K562 (cell line): ENCODE measurements around the gene WDR90. TPM values are rescaled to one million over a fixed set of nuclear protein-coding genes. Genes with fewer than 3 reads are reported as not detected.

Source experiments
- ATAC-seq: fragments of 200-7000 bp; cut with Tn5 transposase; 3 replicates; pipeline ENCODE4 v1.9.1; 2020; ENCODE audit warnings: moderate library complexity
- BruUV-seq: library from RNA; stranded (reverse); fragments of 400-500 nt; replicated peaks from 2 replicates; lab custom pipeline; 2021; lab: Mats Ljungman, UMichigan
- CTCF ChIA-PET: fragments of 300-600 bp; formaldehyde crosslinking; extraction: SDS; loops from one replicate; lab custom pipeline; 2021; ENCODE audit warnings: low intra/inter-chr PET ratio; lab: Yijun Ruan, JAX
- POLR2A ChIA-PET: fragments of 300-600, 350-650 bp; sonication (Branson Sonifier 250); formaldehyde crosslinking; extraction: SDS; loops from one replicate; lab custom pipeline; 2021; ENCODE audit warnings: antibody characterized with exemption, inconsistent platforms; lab: Yijun Ruan, JAX
- DNase-seq, 4 experiments: peaks; one replicate each; pipeline versions ENCODE4 v3.0.0 to v3.0.0-alpha.2; 2011 to 2018; ENCODE audit warnings: low spot score in 3 of 4, mixed read lengths in 3 of 4; ENCODE audit errors: extremely low read depth in 1 of 4
- FAIRE-seq: peaks from 2 replicates; lab custom pipeline; 2011; peaks lifted over from hg19 to GRCh38; lab: Jason Lieb, UNC
- H2AFZ ChIP-seq: 2 replicates; pipeline ENCODE4 v1.6.0; 2011; ENCODE audit warnings: low read depth, low read length, control low read depth, inconsistent platforms
- H3K27ac ChIP-seq: fragments of 200-600 bp; 3 replicates; pipeline ENCODE4 v1.8.0; 2011; ENCODE audit warnings: low read depth, mild to moderate bottlenecking, control low read depth, inconsistent platforms, low read length, moderate library complexity, mixed read lengths; ENCODE audit errors: extremely low read depth
- H3K27me3 ChIP-seq, 2 experiments: fragments of 300-600 bp in 1 of 2; 2 replicates in 1 of 2; 3 replicates in 1 of 2; pipeline versions ENCODE4 v1.6.0 to v1.8.0; 2011; ENCODE audit warnings: inconsistent platforms in 2 of 2, low read length in 2 of 2, mild to moderate bottlenecking in 1 of 2, mixed read lengths in 1 of 2, moderate library complexity in 1 of 2; ENCODE audit not compliant: control insufficient read depth in 2 of 2, insufficient read depth in 2 of 2
- H3K36me3 ChIP-seq: fragments of 300-600 bp; 3 replicates; pipeline ENCODE4 v1.8.0; 2011; ENCODE audit warnings: mild to moderate bottlenecking, low read length, inconsistent platforms; ENCODE audit not compliant: control insufficient read depth, insufficient read depth
- H3K4me1 ChIP-seq, 2 experiments: fragments of 200-600 bp in 1 of 2; replicated peaks in 1 of 2; 2 replicates in 1 of 2; 3 replicates in 1 of 2; pipeline versions ENCODE4 v1.5.1 to v1.8.0; 2011; ENCODE audit warnings: inconsistent platforms in 2 of 2, low read length in 2 of 2, mild to moderate bottlenecking in 1 of 2, mixed read lengths in 1 of 2, moderate library complexity in 1 of 2; ENCODE audit not compliant: control insufficient read depth in 2 of 2, insufficient read depth in 2 of 2
- H3K4me2 ChIP-seq: 2 replicates; pipeline ENCODE4 v1.6.1; 2011; ENCODE audit warnings: low read length, control low read depth, inconsistent platforms, mixed read lengths; ENCODE audit not compliant: insufficient read depth
- H3K4me3 ChIP-seq: fragments of 200-600 bp; sonication (generic), shearing (Covaris generic); 2 replicates; pipeline ENCODE4 v1.5.1; 2016; ENCODE audit warnings: control low read depth, inconsistent platforms
- H3K79me2 ChIP-seq: fragments of 200-600 bp; 3 replicates; pipeline ENCODE4 v1.8.0; 2011; ENCODE audit warnings: low read length, inconsistent platforms; ENCODE audit not compliant: control insufficient read depth, insufficient read depth
- H3K9ac ChIP-seq, 2 experiments: 2 replicates each; pipeline versions ENCODE4 v1.6.0 to v1.6.1; 2011; ENCODE audit warnings: low read depth in 2 of 2, low read length in 2 of 2, control low read depth in 1 of 2, inconsistent platforms in 1 of 2, mild to moderate bottlenecking in 1 of 2, mixed read lengths in 1 of 2; ENCODE audit not compliant: insufficient read depth in 1 of 2
- H3K9me1 ChIP-seq: one replicate; pipeline ENCODE4 v1.6.0; 2011; ENCODE audit warnings: inconsistent platforms, mild to moderate bottlenecking, low read length, moderate library complexity; ENCODE audit not compliant: control insufficient read depth, insufficient read depth
- H3K9me3 ChIP-seq: replicated peaks from 2 replicates; pipeline ENCODE4 v1.5.1; 2011; ENCODE audit warnings: low read depth, low read length, inconsistent platforms; ENCODE audit not compliant: control insufficient read depth, insufficient read depth
- H4K20me1 ChIP-seq: replicated peaks from 2 replicates; pipeline ENCODE4 v1.6.1; 2011; ENCODE audit warnings: low read length, inconsistent platforms, mixed read lengths; ENCODE audit not compliant: control insufficient read depth, insufficient read depth
- JUN ChIP-seq, 2 experiments: sonication (generic) in 1 of 2; formaldehyde crosslinking in 1 of 2; IDR thresholded peaks; 2 replicates each; pipeline versions ENCODE4 v1.6.1 to v1.8.0; 2012 to 2022; ENCODE audit warnings: borderline replicate concordance in 2 of 2, mild to moderate bottlenecking in 2 of 2, improper control_type of control experiment in 1 of 2, low read depth in 1 of 2, low read length in 1 of 2, missing genetic modification reagents in 1 of 2
- NRF1 ChIP-seq, 2 experiments: fragments of 450-650 bp; IDR thresholded peaks in 1 of 2; conservative IDR thresholded peaks in 1 of 2; 2 replicates each; pipeline ENCODE4 v1.6.1; 2014; ENCODE audit warnings: mild to moderate bottlenecking in 2 of 2
- ZNF24 ChIP-seq: fragments of 450-650 bp; IDR thresholded peaks from 2 replicates; pipeline ENCODE4 v1.6.1; 2016
- WGBS: fragments of 100-300 bp; shearing (Covaris generic); methylation state at CpG from one replicate; pipeline ENCODE4 v1.1.6; 2016; ENCODE audit warnings: low coverage, mixed read lengths; ENCODE audit not compliant: insufficient coverage; ENCODE audit errors: missing lambda C conversion rate; 5-methylcytosine and 5-hydroxymethylcytosine counted together
- in situ Hi-C: fragments of 300-500 bp; cut with MboI; formaldehyde crosslinking; loops from 4 replicates; pipeline ENCODE4 v1.15.0; 2018; ENCODE audit warnings: inconsistent platforms, mixed read lengths
- intact Hi-C: fragments of 100-400 bp; cut with micrococcal nuclease; formaldehyde crosslinking; loops from 2 replicates; pipeline ENCODE4 v1.14.2; 2022
- polyA plus RNA-seq, 8 experiments: library from polyadenylated mRNA; depleted of rRNA in 4 of 8; stranded (reverse) in 5 of 8; unstranded in 3 of 8; fragments of >200 nt; fragmentation: Nextera tagmentation in 2 of 8; fragmentation: Illumina TruSeq in 1 of 8; extraction: Ambion mirVana in 2 of 8; extraction: Trizol in 1 of 8; gene quantifications; 2 replicates each; pipeline versions ENCODE4 v1.2.1 to v1.2.3, GENCODE V29; 2011 to 2014; ENCODE audit warnings: inconsistent platforms in 1 of 8, missing spikeins in 1 of 8
- total RNA-seq, 7 experiments: library from RNA; depleted of rRNA in 6 of 7; stranded (reverse); fragments of >200 nt in 6 of 7; fragmentation: Illumina TruSeq in 2 of 7; extraction: Trizol in 2 of 7; gene quantifications; 2 replicates each; pipeline versions ENCODE4 v1.2.1 to v1.2.3, GENCODE V29; 2011 to 2021; ENCODE audit warnings: low replicate concordance in 1 of 7
- TF ChIP-seq, protein P1 (sequence below): sonication (generic); formaldehyde crosslinking; IDR thresholded peaks from 2 replicates; pipeline ENCODE4 v1.9.0; 2022; ENCODE audit warnings: mild to moderate bottlenecking, missing genetic modification reagents

The WDR90 gene
- total and polyA plus RNA-seq, 9 of the 15 experiments (the other 6 are each of a cell fraction or from before 2014, with no cell fraction given): 0.44 to 12.6 (median 3.3) TPM

GRCh38 chr16:702341-702740, 53.2 kb downstream of the WDR90 start:
- 18% methylated on average over 19 of the region's 19 CpGs for WGBS
- Histone ChIP-seq H4K20me1 (peaks cover 28% of the 10 kb centered on the region), H3K9ac (no peak overlapping the region), H3K79me2 (no peaks in the 10 kb centered on the region), H3K27ac (no peak overlapping the region), H3K9me1 (peaks cover 6% of the 10 kb centered on the region), H3K4me3 (no peak overlapping the region), H3K9me3 (no peaks in the 10 kb centered on the region), H3K36me3 (no peaks in the 10 kb centered on the region), H3K4me1 (peaks cover 0 to 66% of the 10 kb centered on the region in 2 experiments; a peak in 3 of 5 replicates), H3K27me3 (peaks cover 15 to 67% of the 10 kb centered on the region in 2 experiments; a peak in 4 of 5 replicates), H3K4me2 (no peak overlapping the region), H2AFZ (no peak overlapping the region)
- ATAC-seq (no peak), DNase-seq (no peak), FAIRE-seq (peak; percentile 32)
- CTCF ChIA-PET: no interaction called here
- POLR2A ChIA-PET: interaction anchor here (0.8 kb wide), 1 partner anchor 13 kb away, joined by 3 read pairs; no protein-coding TSS in a partner anchor
- in situ Hi-C loops: no loop called here
- intact Hi-C loops: no loop called here
- BruUV-seq: no TSS peak
- TF ChIP-seq ZNF24 (peak; percentile 91), JUN (IDR thresholded peaks at IDR 0.05; ENCODE audit: borderline replicate concordance, low read depth, low read length) (no peak), JUN (CRISPR knock-in tag; IDR thresholded peaks at IDR 0.05; ENCODE audit: borderline replicate concordance) (no peak)

GRCh38 chr16:703406-703805, 54.2 kb downstream of the WDR90 start:
- CTCF ChIA-PET: no interaction called here
- in situ Hi-C loops: no loop called here

More at GRCh38 chr16:703406-703805, 54.2 kb downstream of the WDR90 start:
- H3K9ac ChIP-seq: peak overlapping the region in 1 of 2 experiments; percentile 22; a peak in 1 of 4 replicates
- H3K4me2 ChIP-seq: no peak overlapping the region
- DNase-seq (no peak), FAIRE-seq (no peak), ATAC-seq (no peak)
- intact Hi-C loops: no loop called here
- 44% methylated on average over 12 of the region's 12 CpGs for WGBS
- H3K4me3 ChIP-seq: no peak overlapping the region
- no peak overlapping the region for H3K27ac ChIP-seq
- peaks cover 32% of the 10 kb centered on the region for H4K20me1 ChIP-seq
- no peak overlapping the region for H2AFZ ChIP-seq
- peaks cover 13 to 67% of the 10 kb centered on the region in 2 experiments; a peak in 4 of 5 replicates for H3K27me3 ChIP-seq
- H3K79me2 ChIP-seq: no peaks in the 10 kb centered on the region
- TF ChIP-seq NRF1 (conservative IDR thresholded peaks at IDR 0.05 in 1 of 2, IDR thresholded peaks at IDR 0.05 in 1 of 2): no peak
- TF ChIP-seq, protein P1, sequence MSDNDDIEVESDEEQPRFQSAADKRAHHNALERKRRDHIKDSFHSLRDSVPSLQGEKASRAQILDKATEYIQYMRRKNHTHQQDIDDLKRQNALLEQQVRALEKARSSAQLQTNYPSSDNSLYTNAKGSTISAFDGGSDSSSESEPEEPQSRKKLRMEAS (CRISPR knock-in tag): peak; percentile 29; the same call in 1 of the 2 replicates
- H3K9me3 ChIP-seq: no peaks in the 10 kb centered on the region
- BruUV-seq: no TSS peak
- POLR2A ChIA-PET: interaction anchor here (0.6 to 1.4 kb wide), 3 partner anchors 17 to 107 kb away, joined by 3 to 5 read pairs (median 3); partner anchors contain the start of genes ANTKMT and CIAO3
- peaks cover 6% of the 10 kb centered on the region for H3K9me1 ChIP-seq
- no peaks in the 10 kb centered on the region for H3K36me3 ChIP-seq
- peaks cover 0 to 67% of the 10 kb centered on the region in 2 experiments; a peak in 3 of 5 replicates for H3K4me1 ChIP-seq
